ENCODE results near the gene LBP. TPM values are rescaled to one million over a fixed set of nuclear protein-coding genes. Genes with fewer than 3 reads are reported as not detected.

The LBP gene
- total RNA-seq (not detected), polyA plus RNA-seq (not detected)

GRCh38 chr20:38346247-38346651 is at the start of gene LBP:
TSS of gene LBP (plus strand) at chr20:38346482. CDS start at chr20:38346517, 35 bp downstream.
- no peak within 1 kb of the TSS for H3K4me3 ChIP-seq (ENCODE audit: low read length)
- no peak within 1 kb of the TSS for H3K27ac Mint-ChIP-seq
- no peak for DNase-seq
- H3K9me3 Mint-ChIP-seq = no peaks in the 10 kb centered on the region
- no peaks in the 10 kb centered on the region for H3K9me3 ChIP-seq (ENCODE audit: low read length)
- no peak within 1 kb of the TSS for H3K4me3 Mint-ChIP-seq
- CTCF ChIA-PET = no interaction called here
- H3K27me3 ChIP-seq (ENCODE audit: insufficient read depth, low read length, poor library complexity, severe bottlenecking) = no peaks in the 10 kb centered on the region
- H3K27me3 Mint-ChIP-seq = peaks cover 3 to 11% of the 10 kb centered on the region in 2 donors
- H3K27ac ChIP-seq (ENCODE audit: low read depth, low read length) = no peak within 1 kb of the TSS
- POLR2A ChIA-PET = no interaction called here
- H3K4me1 ChIP-seq (ENCODE audit: insufficient read depth, low read length) = no peaks in the 10 kb centered on the region
- H3K36me3 ChIP-seq (ENCODE audit: insufficient read depth, low read length) = no peaks in the 10 kb centered on the region
- H3K4me1 Mint-ChIP-seq = no peaks in the 10 kb centered on the region
- H3K36me3 Mint-ChIP-seq = no peaks in the 10 kb centered on the region

- H3K36me3 ChIP-seq (ENCODE audit: insufficient read depth, low read length) = no peaks in the 10 kb centered on the region
- Mint-ChIP-seq H3K9me3 (no peaks in the 10 kb centered on the region), H3K27me3 (peaks cover 28 to 36% of the 10 kb centered on the region in 2 donors), H3K36me3 (no peaks in the 10 kb centered on the region), H3K27ac (no peak overlapping the region), H3K4me3 (no peak overlapping the region), H3K4me1 (peaks cover 0 to under 1% (median 0%) of the 10 kb centered on the region in 3 donors)
- no peak for DNase-seq
- CTCF ChIA-PET = no interaction called here
- H3K4me1 ChIP-seq (ENCODE audit: insufficient read depth, low read length) = no peaks in the 10 kb centered on the region
- H3K27ac ChIP-seq (ENCODE audit: low read depth, low read length) = no peak overlapping the region
- no peaks in the 10 kb centered on the region for H3K27me3 ChIP-seq (ENCODE audit: insufficient read depth, low read length, poor library complexity, severe bottlenecking)
- H3K4me3 ChIP-seq (ENCODE audit: low read length) = no peak overlapping the region
- POLR2A ChIA-PET = no interaction called here
- no peaks in the 10 kb centered on the region for H3K9me3 ChIP-seq (ENCODE audit: low read length)
These were observed 48.2 kb upstream of the LBP start for GRCh38 chr20:38297916-38298674.

GRCh38 chr20:38298768-38299288 is 47.5 kb upstream of the LBP start:
- CTCF ChIA-PET = no interaction called here
- peaks cover 30 to 36% of the 10 kb centered on the region in 2 donors for H3K27me3 Mint-ChIP-seq
- DNase-seq = no peak
- no peak overlapping the region for H3K4me3 ChIP-seq (ENCODE audit: low read length)
- no peak overlapping the region for H3K4me3 Mint-ChIP-seq
- no peak overlapping the region for H3K27ac Mint-ChIP-seq
- H3K27ac ChIP-seq (ENCODE audit: low read depth, low read length) = no peak overlapping the region
- no peaks in the 10 kb centered on the region for H3K36me3 Mint-ChIP-seq
- peaks cover 5 to 8% (median 7%) of the 10 kb centered on the region in 3 donors for H3K4me1 Mint-ChIP-seq
- no peaks in the 10 kb centered on the region for H3K9me3 Mint-ChIP-seq
- H3K36me3 ChIP-seq (ENCODE audit: insufficient read depth, low read length) = no peaks in the 10 kb centered on the region
- no peaks in the 10 kb centered on the region for H3K9me3 ChIP-seq (ENCODE audit: low read length)
- POLR2A ChIA-PET = no interaction called here
- no peaks in the 10 kb centered on the region for H3K4me1 ChIP-seq (ENCODE audit: insufficient read depth, low read length)
- H3K27me3 ChIP-seq (ENCODE audit: insufficient read depth, low read length, poor library complexity, severe bottlenecking) = no peaks in the 10 kb centered on the region

GRCh38 chr20:38299963-38300362 is 46.3 kb upstream of the LBP start:
- no peaks in the 10 kb centered on the region for H3K9me3 ChIP-seq (ENCODE audit: low read length)
- Mint-ChIP-seq H3K27me3 (peaks cover 37 to 45% of the 10 kb centered on the region in 2 donors), H3K36me3 (no peaks in the 10 kb centered on the region), H3K27ac (no peak overlapping the region), H3K9me3 (no peaks in the 10 kb centered on the region), H3K4me1 (peaks cover 12 to 16% (median 16%) of the 10 kb centered on the region in 3 donors), H3K4me3 (no peak overlapping the region)
- DNase-seq = no peak
- no peaks in the 10 kb centered on the region for H3K4me1 ChIP-seq (ENCODE audit: insufficient read depth, low read length)
- H3K27me3 ChIP-seq (ENCODE audit: insufficient read depth, low read length, poor library complexity, severe bottlenecking) = peaks cover 5% of the 10 kb centered on the region
- H3K36me3 ChIP-seq (ENCODE audit: insufficient read depth, low read length) = no peaks in the 10 kb centered on the region
- ChIA-PET CTCF (interaction anchor here (0.7 kb wide), 1 partner anchor 99 kb away, joined by 4 read pairs; no protein-coding TSS in a partner anchor), POLR2A (no interaction called here)
- H3K27ac ChIP-seq (ENCODE audit: low read depth, low read length) = no peak overlapping the region
- no peak overlapping the region for H3K4me3 ChIP-seq (ENCODE audit: low read length)

- H3K27ac Mint-ChIP-seq = no peak overlapping the region
- CTCF ChIA-PET = no interaction called here
- POLR2A ChIA-PET = no interaction called here
These were observed 45.8 kb upstream of the LBP start for GRCh38 chr20:38300438-38300837.

GRCh38 chr20:38301309-38301708 is 45.0 kb upstream of the LBP start:
- Histone ChIP-seq H3K4me1 (ENCODE audit: insufficient read depth, low read length) (no peaks in the 10 kb centered on the region), H3K36me3 (ENCODE audit: insufficient read depth, low read length) (no peaks in the 10 kb centered on the region), H3K27me3 (ENCODE audit: insufficient read depth, low read length, poor library complexity, severe bottlenecking) (peaks cover 13% of the 10 kb centered on the region), H3K27ac (ENCODE audit: low read depth, low read length) (no peak overlapping the region), H3K9me3 (ENCODE audit: low read length) (no peaks in the 10 kb centered on the region), H3K4me3 (ENCODE audit: low read length) (no peak overlapping the region)
- POLR2A ChIA-PET = no interaction called here
- no peak overlapping the region for H3K4me3 Mint-ChIP-seq
- CTCF ChIA-PET = interaction anchor here (0.8 kb wide), 1 partner anchor 23 kb away, joined by 3 read pairs; no protein-coding TSS in a partner anchor
- no peak for DNase-seq
- no peaks in the 10 kb centered on the region for H3K9me3 Mint-ChIP-seq
- peaks cover 0 to 2% (median 0%) of the 10 kb centered on the region in 3 donors for H3K36me3 Mint-ChIP-seq
- H3K27me3 Mint-ChIP-seq = peaks cover 37 to 50% of the 10 kb centered on the region in 2 donors
- H3K4me1 Mint-ChIP-seq = peaks cover 12 to 16% (median 16%) of the 10 kb centered on the region in 3 donors
- H3K27ac Mint-ChIP-seq = no peak overlapping the region

More at GRCh38 chr20:38300438-38300837, 45.8 kb upstream of the LBP start:
- Histone ChIP-seq H3K9me3 (ENCODE audit: low read length) (no peaks in the 10 kb centered on the region), H3K27ac (ENCODE audit: low read depth, low read length) (no peak overlapping the region), H3K4me3 (ENCODE audit: low read length) (no peak overlapping the region), H3K4me1 (ENCODE audit: insufficient read depth, low read length) (no peaks in the 10 kb centered on the region), H3K27me3 (ENCODE audit: insufficient read depth, low read length, poor library complexity, severe bottlenecking) (peaks cover 9% of the 10 kb centered on the region), H3K36me3 (ENCODE audit: insufficient read depth, low read length) (no peaks in the 10 kb centered on the region)
- Mint-ChIP-seq H3K9me3 (no peaks in the 10 kb centered on the region), H3K36me3 (no peaks in the 10 kb centered on the region), H3K27me3 (peaks cover 38 to 44% of the 10 kb centered on the region in 2 donors), H3K4me1 (peaks cover 12 to 16% (median 16%) of the 10 kb centered on the region in 3 donors), H3K4me3 (no peak overlapping the region)
- DNase-seq = no peak

- peaks cover 0 to 4% (median 0%) of the 10 kb centered on the region in 3 donors for H3K36me3 Mint-ChIP-seq
- no peak overlapping the region for H3K4me3 ChIP-seq (ENCODE audit: low read length)
- H3K27ac ChIP-seq (ENCODE audit: low read depth, low read length) = no peak overlapping the region
- H3K4me1 ChIP-seq (ENCODE audit: insufficient read depth, low read length) = no peaks in the 10 kb centered on the region
- no peak overlapping the region for H3K27ac Mint-ChIP-seq
- ChIA-PET CTCF (no interaction called here), POLR2A (no interaction called here)
- peaks cover 12 to 19% (median 16%) of the 10 kb centered on the region in 3 donors for H3K4me1 Mint-ChIP-seq
- H3K27me3 Mint-ChIP-seq = peaks cover 42 to 55% of the 10 kb centered on the region in 2 donors
- H3K9me3 ChIP-seq (ENCODE audit: low read length) = no peaks in the 10 kb centered on the region
- H3K27me3 ChIP-seq (ENCODE audit: insufficient read depth, low read length, poor library complexity, severe bottlenecking) = peaks cover 13% of the 10 kb centered on the region
- H3K36me3 ChIP-seq (ENCODE audit: insufficient read depth, low read length) = no peaks in the 10 kb centered on the region
- DNase-seq = no peak
- peak overlapping the region in 1 of 7 donors; percentile 33 for H3K4me3 Mint-ChIP-seq
- no peaks in the 10 kb centered on the region for H3K9me3 Mint-ChIP-seq
These were observed 43.5 kb upstream of the LBP start for GRCh38 chr20:38302786-38303185.

GRCh38 chr20:38303908-38304379 is 42.3 kb upstream of the LBP start, which contains the start of gene BPI:
TSS of gene BPI (plus strand) at chr20:38304156. CDS start at chr20:38304224, 68 bp downstream.
- peaks cover 13% of the 10 kb centered on the region for H3K27me3 ChIP-seq (ENCODE audit: insufficient read depth, low read length, poor library complexity, severe bottlenecking)
- no peaks in the 10 kb centered on the region for H3K4me1 ChIP-seq (ENCODE audit: insufficient read depth, low read length)
- POLR2A ChIA-PET = no interaction called here
- peaks cover 0 to 4% (median 0%) of the 10 kb centered on the region in 3 donors for H3K36me3 Mint-ChIP-seq
- no peak for DNase-seq
- H3K27ac Mint-ChIP-seq = no peak within 1 kb of the TSS
- H3K36me3 ChIP-seq (ENCODE audit: insufficient read depth, low read length) = no peaks in the 10 kb centered on the region
- no peaks in the 10 kb centered on the region for H3K9me3 Mint-ChIP-seq
- H3K4me3 ChIP-seq (ENCODE audit: low read length) = no peak within 1 kb of the TSS
- CTCF ChIA-PET = no interaction called here
- no peak within 1 kb of the TSS for H3K27ac ChIP-seq (ENCODE audit: low read depth, low read length)
- H3K4me1 Mint-ChIP-seq = peaks cover 12 to 22% (median 16%) of the 10 kb centered on the region in 3 donors
- H3K4me3 Mint-ChIP-seq = peak within 1 kb of the TSS in 2 of 7 donors; percentile 33 to 49
- H3K27me3 Mint-ChIP-seq = peaks cover 40 to 59% of the 10 kb centered on the region in 2 donors
- H3K9me3 ChIP-seq (ENCODE audit: low read length) = no peaks in the 10 kb centered on the region

Data from CD8-positive, alpha-beta memory T cell (primary cell).